Measurements from ENCODE around the gene PHKG2. TPM values are rescaled to one million over a fixed set of nuclear protein-coding genes. Genes with fewer than 3 reads are reported as not detected.

PHKG2 gene
- total RNA-seq, 2 donors from 2014 or later: 17.6 to 24.7 TPM

DNA sequence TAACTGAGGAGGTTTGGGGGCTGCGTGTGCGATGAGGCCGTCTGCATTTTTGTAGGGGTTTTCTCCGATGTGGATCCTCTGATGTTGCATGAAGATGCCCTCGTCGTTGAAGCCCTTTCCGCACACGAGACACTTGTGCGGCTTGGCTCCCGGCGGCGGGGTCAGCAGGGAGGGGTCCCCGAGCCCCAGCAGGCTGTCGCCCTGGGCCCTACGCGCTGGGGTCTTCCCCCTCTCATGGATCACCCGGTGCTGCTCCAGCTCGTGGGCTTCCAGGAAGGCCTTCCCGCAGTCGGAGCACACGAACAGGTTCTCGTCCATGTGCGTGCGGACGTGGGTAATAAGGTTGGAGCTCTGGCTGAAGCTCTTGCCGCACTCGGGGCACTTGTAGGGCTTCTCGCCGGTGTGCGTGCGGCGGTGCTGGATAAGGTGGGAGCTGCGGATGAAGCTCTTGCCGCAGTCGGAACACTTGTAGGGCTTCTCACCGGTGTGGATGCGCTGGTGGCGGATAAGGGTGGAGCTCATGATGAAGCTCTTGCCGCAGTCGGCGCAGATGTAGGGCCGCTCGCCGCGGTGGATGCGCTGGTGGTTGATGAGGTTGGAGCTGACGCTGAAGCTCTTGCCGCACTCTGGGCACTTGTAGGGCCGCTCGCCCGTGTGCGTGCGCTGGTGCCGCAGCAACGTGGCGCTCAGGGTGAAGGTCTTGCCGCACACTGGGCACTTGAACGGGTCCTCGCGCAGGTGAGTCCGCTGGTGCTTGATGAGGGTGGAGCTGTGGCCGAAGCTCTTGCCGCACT lies 34.5 kb downstream of the PHKG2 start:
- no peaks in the 10 kb centered on the region for H3K27me3 ChIP-seq
- peaks cover 16% of the 10 kb centered on the region for H3K4me1 ChIP-seq
- intact Hi-C loops (cut with DNase I): no loop called here
- no peaks in the 10 kb centered on the region for H3K9me3 ChIP-seq
- H3K36me3 ChIP-seq (replicated peaks in 1 of 2; ENCODE audit: insufficient read depth in 1 of 2, low read depth in 2 of 2): peaks cover 0 to 7% of the 10 kb centered on the region in 2 donors
- no peak overlapping the region for H3K27ac ChIP-seq
- DNase-seq: no peak
- 92 to 95% methylated on average over 39 to 46 of the region's 63 CpGs for WGBS, 2 donors
- TF ChIP-seq, protein P1, sequence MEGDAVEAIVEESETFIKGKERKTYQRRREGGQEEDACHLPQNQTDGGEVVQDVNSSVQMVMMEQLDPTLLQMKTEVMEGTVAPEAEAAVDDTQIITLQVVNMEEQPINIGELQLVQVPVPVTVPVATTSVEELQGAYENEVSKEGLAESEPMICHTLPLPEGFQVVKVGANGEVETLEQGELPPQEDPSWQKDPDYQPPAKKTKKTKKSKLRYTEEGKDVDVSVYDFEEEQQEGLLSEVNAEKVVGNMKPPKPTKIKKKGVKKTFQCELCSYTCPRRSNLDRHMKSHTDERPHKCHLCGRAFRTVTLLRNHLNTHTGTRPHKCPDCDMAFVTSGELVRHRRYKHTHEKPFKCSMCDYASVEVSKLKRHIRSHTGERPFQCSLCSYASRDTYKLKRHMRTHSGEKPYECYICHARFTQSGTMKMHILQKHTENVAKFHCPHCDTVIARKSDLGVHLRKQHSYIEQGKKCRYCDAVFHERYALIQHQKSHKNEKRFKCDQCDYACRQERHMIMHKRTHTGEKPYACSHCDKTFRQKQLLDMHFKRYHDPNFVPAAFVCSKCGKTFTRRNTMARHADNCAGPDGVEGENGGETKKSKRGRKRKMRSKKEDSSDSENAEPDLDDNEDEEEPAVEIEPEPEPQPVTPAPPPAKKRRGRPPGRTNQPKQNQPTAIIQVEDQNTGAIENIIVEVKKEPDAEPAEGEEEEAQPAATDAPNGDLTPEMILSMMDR (IDR thresholded peaks at IDR 0.05): no peak
- no peak for TF ChIP-seq POLR2A (IDR thresholded peaks at IDR 0.05)
- ATAC-seq: no peak
- no peak overlapping the region for H3K4me3 ChIP-seq

DNA sequence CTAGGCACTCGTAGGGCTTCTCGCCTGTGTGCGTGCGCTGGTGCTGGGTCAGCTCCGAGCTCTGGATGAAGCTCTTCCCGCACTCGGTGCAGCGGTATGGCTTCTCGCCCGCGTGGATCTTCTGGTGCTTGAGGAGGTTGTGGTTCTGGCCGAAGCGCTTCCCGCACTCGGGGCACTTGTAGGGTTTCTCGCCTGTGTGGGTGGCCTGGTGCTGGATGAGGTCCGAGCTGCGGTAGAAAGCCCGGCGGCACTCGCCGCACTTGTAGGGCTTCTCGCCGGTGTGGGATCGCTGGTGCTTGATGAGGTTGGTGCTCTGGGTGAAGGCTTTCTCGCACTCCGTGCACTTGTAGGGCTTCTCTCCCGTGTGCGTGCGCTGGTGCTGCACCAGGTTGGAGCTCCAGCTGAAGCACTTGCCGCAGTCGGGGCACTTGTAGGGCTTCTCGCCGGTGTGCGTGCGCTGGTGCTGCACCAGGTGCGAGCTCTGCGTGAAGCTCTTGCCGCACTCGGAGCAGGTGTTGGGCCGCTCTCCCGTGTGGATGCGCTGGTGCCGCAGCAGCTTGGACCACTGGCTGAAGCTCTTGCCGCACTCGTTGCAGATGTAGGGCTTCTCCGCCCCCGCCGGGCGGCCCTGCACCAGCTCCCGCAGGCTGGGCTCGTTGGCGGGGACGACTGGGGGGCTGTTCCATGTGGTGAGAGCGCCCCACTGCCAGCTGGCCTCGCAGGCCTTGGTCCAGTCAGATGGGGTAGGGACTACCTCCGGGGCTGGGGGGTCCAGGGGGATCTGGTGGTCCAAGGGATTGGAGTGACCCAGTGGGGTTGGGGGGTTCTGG lies 35.3 kb downstream of the PHKG2 start:
- ATAC-seq (no peak), DNase-seq (no peak)
- Histone ChIP-seq H3K27ac (no peak overlapping the region), H3K4me3 (no peak overlapping the region), H3K36me3 (replicated peaks in 1 of 2; ENCODE audit: insufficient read depth in 1 of 2, low read depth in 2 of 2) (peaks cover 0 to 7% of the 10 kb centered on the region in 2 donors), H3K4me1 (peaks cover 21% of the 10 kb centered on the region), H3K27me3 (no peaks in the 10 kb centered on the region), H3K9me3 (no peaks in the 10 kb centered on the region)
- TF ChIP-seq, protein P1 (IDR thresholded peaks at IDR 0.05): no peak
- TF ChIP-seq POLR2A (IDR thresholded peaks at IDR 0.05): no peak
- WGBS, 2 donors: 88 to 96% methylated on average over 26 to 51 of the region's 57 CpGs
- intact Hi-C loops (cut with DNase I): no loop called here

DNA sequence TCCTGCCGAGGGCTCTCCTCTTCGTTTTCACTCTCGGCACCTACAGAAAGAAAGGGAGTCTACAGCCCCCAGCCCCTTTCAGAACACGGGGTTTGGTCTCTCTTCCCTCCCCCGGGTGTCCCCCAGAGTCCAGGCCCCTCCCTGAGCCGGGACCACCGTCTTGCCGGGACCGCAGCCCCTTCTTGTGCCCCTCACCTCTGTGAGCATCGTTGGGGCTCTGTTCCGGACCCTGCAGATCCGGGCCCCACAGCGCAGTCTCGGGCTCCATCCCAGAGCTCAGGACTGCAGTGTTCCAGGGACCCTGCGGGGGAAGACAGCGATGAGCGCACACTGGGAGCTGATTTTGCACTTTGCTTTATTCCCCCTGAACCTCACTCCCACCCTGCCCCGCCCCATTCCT lies 36.0 kb downstream of the PHKG2 start:
- TF ChIP-seq, protein P1 (IDR thresholded peaks at IDR 0.05): no peak
- TF ChIP-seq POLR2A (IDR thresholded peaks at IDR 0.05): no peak
- Histone ChIP-seq H3K4me1 (peaks cover 21% of the 10 kb centered on the region), H3K36me3 (replicated peaks in 1 of 2; ENCODE audit: insufficient read depth in 1 of 2, low read depth in 2 of 2) (peaks cover 0 to 7% of the 10 kb centered on the region in 2 donors), H3K27ac (no peak overlapping the region), H3K9me3 (no peaks in the 10 kb centered on the region), H3K4me3 (no peak overlapping the region), H3K27me3 (no peaks in the 10 kb centered on the region)
- ATAC-seq: no peak
- intact Hi-C loops (cut with DNase I): no loop called here
- DNase-seq: no peak
- 79 to 84% methylated on average over 13 to 18 of the region's 18 CpGs for WGBS, 2 donors

- WGBS, 2 donors: 73 to 75% methylated on average over 7 of the region's 7 CpGs
- H3K4me1 ChIP-seq: peaks cover 21% of the 10 kb centered on the region
- H3K27me3 ChIP-seq: no peaks in the 10 kb centered on the region
- ATAC-seq: no peak
- no peaks in the 10 kb centered on the region for H3K9me3 ChIP-seq
- no peak overlapping the region for H3K4me3 ChIP-seq
- H3K36me3 ChIP-seq (replicated peaks in 1 of 2; ENCODE audit: insufficient read depth in 1 of 2, low read depth in 2 of 2): peaks cover 0 to 7% of the 10 kb centered on the region in 2 donors
- intact Hi-C loops (cut with DNase I): no loop called here
- DNase-seq: no peak
- TF ChIP-seq, protein P1 (IDR thresholded peaks at IDR 0.05): no peak
- no peak for TF ChIP-seq POLR2A (IDR thresholded peaks at IDR 0.05)
- peak overlapping the region in 2 of 4 donors; percentile 3 to 77 for H3K27ac ChIP-seq
Observed at GRCh38 chr16:30785126-30786106, 37.2 kb downstream of the PHKG2 start.

Data from body of pancreas (tissue), 4 donors.